Erythroblast (primary cell): ENCODE results near the gene FBLN2.

Experiments used
- DNase-seq, 2 experiments: peaks; one replicate each; lab custom pipeline; 2025; lab: John Stamatoyannopoulos, UW
- GATA1 ChIP-seq: IDR thresholded peaks from 2 replicates; pipeline ENCODE4 v1.6.1; 2011; ENCODE audit warnings: low read depth, mild to moderate bottlenecking, control low read depth, low read length, moderate library complexity
- POLR2A ChIP-seq: IDR thresholded peaks from 2 replicates; pipeline ENCODE4 v1.6.1; 2011; ENCODE audit warnings: mild to moderate bottlenecking, low read length

Gene FBLN2

DNA sequence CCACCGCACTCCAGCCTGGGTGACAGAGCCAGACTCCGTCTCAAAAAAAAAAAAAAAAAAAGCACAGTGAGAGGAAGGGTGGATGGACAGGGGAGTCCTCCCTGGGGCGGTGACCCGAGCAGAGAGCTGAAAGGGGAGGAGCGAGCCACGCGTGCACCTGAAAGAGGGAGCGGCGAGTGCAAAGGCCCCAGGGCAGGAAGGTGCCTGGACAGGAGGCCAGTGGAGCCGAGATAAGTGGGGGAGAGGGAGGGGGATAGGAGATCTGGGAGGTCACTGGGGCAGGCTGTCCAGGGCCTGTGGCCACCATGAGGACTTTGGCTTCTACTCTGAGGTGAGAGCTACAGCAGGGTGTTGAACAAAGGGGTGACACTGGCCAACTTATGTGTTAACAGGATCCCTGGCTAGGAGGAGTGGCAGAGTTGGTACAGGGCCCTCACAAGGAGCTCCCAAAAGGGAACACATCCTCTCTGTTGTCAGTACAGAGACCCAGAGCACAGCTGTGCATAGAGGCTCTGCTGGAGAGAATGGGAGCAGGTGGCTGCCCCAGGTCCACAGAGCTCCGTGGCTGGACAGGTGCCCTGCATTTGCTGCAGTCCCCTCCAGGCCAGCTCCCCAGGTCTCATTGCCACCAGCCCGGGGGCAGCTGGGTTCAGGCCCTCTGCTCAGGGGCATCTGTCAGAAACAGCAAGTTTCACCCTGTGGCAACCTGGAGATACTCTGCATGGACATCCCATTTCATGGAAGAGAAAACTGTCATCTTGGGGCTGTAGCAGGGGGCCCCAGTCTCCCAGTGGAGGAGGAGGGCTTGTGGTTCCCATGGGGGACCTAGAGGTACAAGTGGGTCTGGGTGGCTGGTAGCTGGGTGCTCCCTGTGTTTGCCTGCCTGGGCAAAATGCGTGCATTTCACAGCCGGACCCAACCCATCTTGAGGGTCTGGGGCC, 28.5 kb downstream of the FBLN2 start:
- DNase-seq, result no peak
- TF ChIP-seq POLR2A, result no peak
- TF ChIP-seq GATA1, result no peak

DNA sequence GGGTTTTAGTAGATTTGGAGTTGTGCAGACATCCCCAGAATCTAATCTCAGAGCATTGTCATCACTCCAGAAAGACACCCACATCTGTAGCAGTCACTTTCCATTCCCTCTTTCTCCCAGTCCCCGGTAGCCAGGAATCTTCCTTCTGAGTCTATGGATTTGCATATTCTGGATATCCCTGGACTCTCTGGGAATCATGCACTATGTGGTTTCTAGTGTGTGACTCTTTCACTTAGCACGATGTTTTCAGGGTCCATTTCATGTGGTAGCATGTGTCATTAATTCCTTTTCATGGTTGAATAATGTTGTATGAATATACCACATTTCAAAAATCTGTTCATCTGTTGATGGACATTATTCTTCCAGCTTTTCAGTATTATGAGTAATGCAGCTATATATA, 29.3 kb downstream of the FBLN2 start:
- no peak for DNase-seq
- no peak for TF ChIP-seq GATA1
- TF ChIP-seq POLR2A, result no peak

- DNase-seq, result peak; percentile 22 to 59
- no peak for TF ChIP-seq POLR2A
- TF ChIP-seq GATA1, result no peak
These were observed 30.1 kb downstream of the FBLN2 start for GRCh38 chr3:13579063-13579462.

GRCh38 chr3:13580256-13581023, 31.5 kb downstream of the FBLN2 start:
- DNase-seq, result no peak
- TF ChIP-seq GATA1 (no peak), POLR2A (no peak)

GRCh38 chr3:13581485-13582365, 32.8 kb downstream of the FBLN2 start:
- no peak for DNase-seq
- TF ChIP-seq GATA1, result no peak
- no peak for TF ChIP-seq POLR2A

- DNase-seq, result no peak
- TF ChIP-seq GATA1, result no peak
- no peak for TF ChIP-seq POLR2A
These were observed 33.7 kb downstream of the FBLN2 start for GRCh38 chr3:13582366-13583250.

- TF ChIP-seq POLR2A (no peak), GATA1 (no peak)
- no peak for DNase-seq
These were observed 34.6 kb downstream of the FBLN2 start for GRCh38 chr3:13583251-13584180.

DNA sequence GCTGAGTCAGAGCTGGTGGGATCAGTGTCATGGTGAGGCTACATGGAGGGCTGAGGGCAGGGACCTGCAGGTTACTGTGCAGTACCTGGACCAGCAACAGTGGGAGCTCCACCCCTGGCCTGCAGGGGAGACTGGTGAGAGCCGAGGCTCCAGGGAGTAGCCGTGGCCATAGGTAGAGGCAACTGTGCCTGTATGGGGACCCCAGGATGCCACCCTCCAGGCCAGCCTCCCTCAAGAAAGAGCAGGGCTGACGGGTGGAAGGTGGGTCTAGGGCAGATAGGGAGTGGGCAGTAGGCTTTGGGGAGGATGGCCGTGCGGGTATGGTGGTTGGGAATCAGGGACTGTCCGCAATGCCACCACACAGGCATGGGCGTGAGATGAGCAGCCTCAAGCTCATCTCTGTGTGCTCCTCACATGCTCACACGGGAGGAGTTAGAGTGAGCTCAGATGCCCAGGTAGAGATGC, 35.5 kb downstream of the FBLN2 start:
- no peak for DNase-seq
- TF ChIP-seq GATA1 (no peak), POLR2A (no peak)

DNA sequence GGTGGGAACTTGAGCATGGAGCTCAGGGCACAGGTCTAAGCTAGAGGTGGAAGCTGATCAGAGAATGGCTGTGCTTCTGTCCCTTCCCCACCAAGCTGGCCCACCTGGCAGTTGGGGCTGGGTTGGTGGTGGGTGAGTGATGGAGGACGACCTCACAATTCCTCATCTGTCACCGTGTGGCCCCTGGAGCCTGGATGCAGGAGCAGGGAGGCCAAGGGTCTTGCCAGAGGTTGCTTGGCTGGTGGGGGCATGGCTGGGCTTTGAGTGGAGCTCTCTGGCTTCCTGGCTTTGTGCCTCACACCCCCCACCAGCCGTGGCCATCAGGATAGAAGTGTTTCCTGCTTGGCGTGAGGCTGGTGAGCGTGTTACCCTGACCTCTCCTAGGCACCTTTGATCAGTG, 36.0 kb downstream of the FBLN2 start:
- no peak for TF ChIP-seq GATA1
- TF ChIP-seq POLR2A, result no peak
- no peak for DNase-seq

DNA sequence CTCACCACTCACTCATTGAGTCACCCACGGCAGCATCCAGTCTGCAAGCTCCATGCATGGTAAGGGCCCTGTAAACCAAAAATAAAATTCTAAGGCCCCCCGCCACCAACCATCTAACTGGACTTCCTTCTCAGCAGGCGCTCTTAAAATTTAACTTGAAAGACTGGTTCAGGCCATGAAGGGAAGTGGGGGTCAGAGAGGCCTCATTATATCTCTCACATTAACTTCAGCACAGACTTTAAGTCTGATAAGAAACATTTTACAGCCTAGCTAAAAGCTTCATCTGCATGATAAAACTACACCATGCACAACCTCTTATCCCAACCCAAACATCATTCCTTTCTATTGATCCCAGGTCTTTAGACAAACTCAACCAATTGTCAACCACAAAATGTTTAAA, 38.5 kb downstream of the FBLN2 start:
- no peak for TF ChIP-seq GATA1
- no peak for TF ChIP-seq POLR2A
- DNase-seq, result peak; percentile 57 to 80

GRCh38 chr3:13588221-13588701, 39.3 kb downstream of the FBLN2 start:
- DNase-seq, result no peak
- no peak for TF ChIP-seq GATA1
- no peak for TF ChIP-seq POLR2A
